HG02885 (cell line): ENCODE results near the gene ZBTB7C.

Experiments used
- ATAC-seq: cut with Tn5 transposase; IDR thresholded peaks from one replicate; pipeline ENCODE4 v1.9.1; 2021; ENCODE audit warnings: mild to moderate bottlenecking; ENCODE audit not compliant: unreplicated experiment, poor library complexity

ZBTB7C gene

GRCh38 chr18:48037481-48038271 is 371.5 kb downstream of the ZBTB7C start:
- no peak for ATAC-seq

GRCh38 chr18:48036641-48037421 is 372.4 kb downstream of the ZBTB7C start:
- ATAC-seq, result no peak

- no peak for ATAC-seq
Measured at GRCh38 chr18:48036226-48036625, 373.0 kb downstream of the ZBTB7C start.

- ATAC-seq, result no peak
Measured at GRCh38 chr18:48035556-48035860, 373.7 kb downstream of the ZBTB7C start.

GRCh38 chr18:48034651-48035555 is 374.3 kb downstream of the ZBTB7C start:
- no peak for ATAC-seq

- no peak for ATAC-seq
Measured at GRCh38 chr18:48033790-48034650, 375.2 kb downstream of the ZBTB7C start.

- no peak for ATAC-seq
Measured at GRCh38 chr18:48032876-48033789, 376.1 kb downstream of the ZBTB7C start.

GRCh38 chr18:48031641-48032040 is 377.5 kb downstream of the ZBTB7C start:
- ATAC-seq, result no peak

- no peak for ATAC-seq
Measured at GRCh38 chr18:48030616-48031480, 378.3 kb downstream of the ZBTB7C start.

- no peak for ATAC-seq
Measured at GRCh38 chr18:48029296-48029986, 379.7 kb downstream of the ZBTB7C start.

GRCh38 chr18:48028696-48029095 is 380.5 kb downstream of the ZBTB7C start:
- no peak for ATAC-seq

GRCh38 chr18:48028081-48028480 is 381.1 kb downstream of the ZBTB7C start:
- ATAC-seq, result no peak

- ATAC-seq, result no peak
Measured at GRCh38 chr18:48027401-48027963, 381.7 kb downstream of the ZBTB7C start.

GRCh38 chr18:48026216-48026615 is 383.0 kb downstream of the ZBTB7C start:
- no peak for ATAC-seq

GRCh38 chr18:48024881-48025660 is 384.1 kb downstream of the ZBTB7C start:
- ATAC-seq, result no peak

GRCh38 chr18:48024009-48024512 is 385.1 kb downstream of the ZBTB7C start:
- no peak for ATAC-seq
